OCI-LY3 (cell line): Measurements from ENCODE around the gene STPG1.
A peak's percentile ranks its signal among the peaks of the same experiment; 100 is the strongest.

ENCODE experiments used
- EZH2phosphoT487 ChIP-seq: fragments of 200-600 bp; shearing (Covaris generic); IDR thresholded peaks from 2 replicates; pipeline ENCODE4 v1.6.1; 2018; ENCODE audit warnings: antibody characterized with exemption, mixed run types, low read depth
- TF ChIP-seq, protein P1 (sequence below): fragments of 200-600, 300-600 bp; sonication (generic); IDR thresholded peaks from 2 replicates; pipeline ENCODE4 v1.5.1; 2014; ENCODE audit warnings: antibody characterized with exemption, low read length, low read depth

DNA sequence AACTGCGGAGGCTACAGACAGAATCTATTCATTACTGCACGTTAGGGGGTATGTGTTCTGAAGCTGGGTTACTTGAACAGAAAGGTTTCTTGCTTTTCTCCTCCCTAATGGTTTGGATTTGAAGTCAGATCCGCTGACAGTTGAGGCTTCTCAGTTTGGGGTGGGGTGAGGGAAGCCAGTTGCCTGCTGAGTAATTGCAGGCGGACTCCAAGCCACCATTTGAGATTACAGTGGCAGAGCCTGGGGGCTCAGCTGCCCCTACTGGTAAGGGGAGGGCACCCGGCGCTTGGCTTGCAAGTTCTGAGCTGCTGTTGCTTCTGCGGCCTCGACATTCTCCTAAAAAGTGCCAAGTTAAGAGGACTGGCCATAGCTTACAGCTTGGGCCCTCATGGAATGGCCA is 92.5 kb downstream of the STPG1 start:
- TF ChIP-seq, protein P1, sequence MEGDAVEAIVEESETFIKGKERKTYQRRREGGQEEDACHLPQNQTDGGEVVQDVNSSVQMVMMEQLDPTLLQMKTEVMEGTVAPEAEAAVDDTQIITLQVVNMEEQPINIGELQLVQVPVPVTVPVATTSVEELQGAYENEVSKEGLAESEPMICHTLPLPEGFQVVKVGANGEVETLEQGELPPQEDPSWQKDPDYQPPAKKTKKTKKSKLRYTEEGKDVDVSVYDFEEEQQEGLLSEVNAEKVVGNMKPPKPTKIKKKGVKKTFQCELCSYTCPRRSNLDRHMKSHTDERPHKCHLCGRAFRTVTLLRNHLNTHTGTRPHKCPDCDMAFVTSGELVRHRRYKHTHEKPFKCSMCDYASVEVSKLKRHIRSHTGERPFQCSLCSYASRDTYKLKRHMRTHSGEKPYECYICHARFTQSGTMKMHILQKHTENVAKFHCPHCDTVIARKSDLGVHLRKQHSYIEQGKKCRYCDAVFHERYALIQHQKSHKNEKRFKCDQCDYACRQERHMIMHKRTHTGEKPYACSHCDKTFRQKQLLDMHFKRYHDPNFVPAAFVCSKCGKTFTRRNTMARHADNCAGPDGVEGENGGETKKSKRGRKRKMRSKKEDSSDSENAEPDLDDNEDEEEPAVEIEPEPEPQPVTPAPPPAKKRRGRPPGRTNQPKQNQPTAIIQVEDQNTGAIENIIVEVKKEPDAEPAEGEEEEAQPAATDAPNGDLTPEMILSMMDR: 0 out of 2 replicates have a peak, but pooled peaks have one; percentile 3
- no peak for TF ChIP-seq EZH2phosphoT487
